Loucy (cell line): ENCODE data around the gene AFTPH.

Experiments used
- H2AFZ ChIP-seq: fragments of 200-600 bp; sonication (generic); 2 replicates; pipeline ENCODE4 v1.6.0; 2016; ENCODE audit warnings: antibody characterized with exemption, mild to moderate bottlenecking, low read length, moderate library complexity
- H3F3A ChIP-seq: fragments of 200-600 bp; 2 replicates; pipeline ENCODE4 v1.6.0; 2016; ENCODE audit warnings: antibody characterized with exemption, low read depth, mild to moderate bottlenecking
- H3K27me3 ChIP-seq: fragments of 200-600 bp; sonication (generic); 2 replicates; pipeline ENCODE4 v1.6.1; 2014; ENCODE audit warnings: low read length, mild to moderate bottlenecking; ENCODE audit not compliant: insufficient read depth, poor library complexity, severe bottlenecking
- H3K36me3 ChIP-seq: fragments of 200-600 bp; sonication (generic); 2 replicates; pipeline ENCODE4 v1.6.1; 2016; ENCODE audit warnings: low read length; ENCODE audit not compliant: insufficient read depth
- H3K4me1 ChIP-seq: fragments of 200-600 bp; sonication (generic); 2 replicates; pipeline ENCODE4 v1.5.1; 2014; ENCODE audit warnings: low read length, mild to moderate bottlenecking; ENCODE audit not compliant: insufficient read depth, poor library complexity, severe bottlenecking
- H3K4me2 ChIP-seq: fragments of 200-600 bp; sonication (generic); 2 replicates; pipeline ENCODE4 v1.6.0; 2014; ENCODE audit warnings: antibody characterized with exemption, low read length, low read depth, mild to moderate bottlenecking; ENCODE audit not compliant: poor library complexity, severe bottlenecking
- H3K4me3 ChIP-seq: fragments of 200-600 bp; sonication (generic); 2 replicates; pipeline ENCODE4 v1.5.1; 2014; ENCODE audit warnings: low read length, mild to moderate bottlenecking, mixed read lengths; ENCODE audit not compliant: poor library complexity, severe bottlenecking
- H3K79me2 ChIP-seq: fragments of 200-600 bp; sonication (generic); 2 replicates; pipeline ENCODE4 v1.6.1; 2014; ENCODE audit warnings: low read length; ENCODE audit not compliant: insufficient read depth
- H3K9ac ChIP-seq: fragments of 200-600 bp; sonication (generic); 2 replicates; pipeline ENCODE4 v1.6.0; 2014; ENCODE audit warnings: mild to moderate bottlenecking, low read depth, low read length, moderate library complexity; ENCODE audit not compliant: poor library complexity, severe bottlenecking
- H3K9me2 ChIP-seq: fragments of 200-600 bp; sonication (generic); replicated peaks from 2 replicates; pipeline ENCODE4 v1.6.1; 2016; ENCODE audit warnings: low read depth, low read length, mixed read lengths
- H3K9me3 ChIP-seq: fragments of 200-600 bp; sonication (generic); 2 replicates; pipeline ENCODE4 v1.6.1; 2014; ENCODE audit warnings: mild to moderate bottlenecking, antibody characterized with exemption, low read length, low read depth; ENCODE audit not compliant: insufficient read depth
- H4K20me1 ChIP-seq: fragments of 200-600 bp; sonication (generic); 2 replicates; pipeline ENCODE4 v1.6.0; 2014; ENCODE audit warnings: antibody characterized with exemption, low read length, mild to moderate bottlenecking; ENCODE audit not compliant: insufficient read depth, poor library complexity, severe bottlenecking
- EZH2phosphoT487 ChIP-seq: fragments of 200-600 bp; IDR thresholded peaks from 2 replicates; pipeline ENCODE4 v1.6.1; 2018; ENCODE audit warnings: antibody characterized with exemption, mild to moderate bottlenecking, moderate library complexity, borderline replicate concordance
- TF ChIP-seq, protein P1 (sequence below): fragments of 200-600 bp; sonication (generic); conservative IDR thresholded peaks from 2 replicates; pipeline ENCODE4 v1.5.1; 2014; ENCODE audit warnings: mild to moderate bottlenecking, antibody characterized with exemption, low read length

AFTPH gene

DNA sequence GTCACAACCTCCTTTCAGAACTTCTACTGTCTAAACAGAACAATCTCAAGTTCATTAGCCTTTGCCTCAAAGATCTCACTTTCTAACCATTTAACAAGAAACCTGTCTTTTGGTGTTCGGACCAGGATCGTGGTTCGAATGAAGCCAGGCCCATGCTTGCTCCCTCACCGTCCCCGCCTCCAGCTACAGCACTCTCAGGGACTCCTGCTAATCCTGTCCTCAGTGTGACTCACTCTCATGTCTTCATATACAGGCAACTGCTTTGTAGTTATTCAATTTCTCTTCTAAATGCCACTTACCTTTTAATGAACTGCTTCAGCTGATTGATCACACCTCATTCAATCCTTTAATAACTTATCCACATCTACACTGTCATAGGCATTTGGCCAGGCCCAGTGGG is 113.8 kb downstream of the AFTPH start:
- peaks cover 87% of the 10 kb centered on the region for H4K20me1 ChIP-seq
- peak overlapping the region; percentile 40 for H3K4me2 ChIP-seq
- peaks cover 95% of the 10 kb centered on the region for H3K79me2 ChIP-seq
- no peaks in the 10 kb centered on the region for H3K9me3 ChIP-seq
- no peak overlapping the region for H3K4me3 ChIP-seq
- no peaks in the 10 kb centered on the region for H3F3A ChIP-seq
- peaks cover 48% of the 10 kb centered on the region for H3K36me3 ChIP-seq
- no peak overlapping the region for H3K9ac ChIP-seq
- no peak overlapping the region for H2AFZ ChIP-seq
- no peak for TF ChIP-seq EZH2phosphoT487
- TF ChIP-seq, protein P1, sequence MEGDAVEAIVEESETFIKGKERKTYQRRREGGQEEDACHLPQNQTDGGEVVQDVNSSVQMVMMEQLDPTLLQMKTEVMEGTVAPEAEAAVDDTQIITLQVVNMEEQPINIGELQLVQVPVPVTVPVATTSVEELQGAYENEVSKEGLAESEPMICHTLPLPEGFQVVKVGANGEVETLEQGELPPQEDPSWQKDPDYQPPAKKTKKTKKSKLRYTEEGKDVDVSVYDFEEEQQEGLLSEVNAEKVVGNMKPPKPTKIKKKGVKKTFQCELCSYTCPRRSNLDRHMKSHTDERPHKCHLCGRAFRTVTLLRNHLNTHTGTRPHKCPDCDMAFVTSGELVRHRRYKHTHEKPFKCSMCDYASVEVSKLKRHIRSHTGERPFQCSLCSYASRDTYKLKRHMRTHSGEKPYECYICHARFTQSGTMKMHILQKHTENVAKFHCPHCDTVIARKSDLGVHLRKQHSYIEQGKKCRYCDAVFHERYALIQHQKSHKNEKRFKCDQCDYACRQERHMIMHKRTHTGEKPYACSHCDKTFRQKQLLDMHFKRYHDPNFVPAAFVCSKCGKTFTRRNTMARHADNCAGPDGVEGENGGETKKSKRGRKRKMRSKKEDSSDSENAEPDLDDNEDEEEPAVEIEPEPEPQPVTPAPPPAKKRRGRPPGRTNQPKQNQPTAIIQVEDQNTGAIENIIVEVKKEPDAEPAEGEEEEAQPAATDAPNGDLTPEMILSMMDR, result no peak
- no peaks in the 10 kb centered on the region for H3K9me2 ChIP-seq
- peaks cover 37% of the 10 kb centered on the region for H3K4me1 ChIP-seq
- no peaks in the 10 kb centered on the region for H3K27me3 ChIP-seq

DNA sequence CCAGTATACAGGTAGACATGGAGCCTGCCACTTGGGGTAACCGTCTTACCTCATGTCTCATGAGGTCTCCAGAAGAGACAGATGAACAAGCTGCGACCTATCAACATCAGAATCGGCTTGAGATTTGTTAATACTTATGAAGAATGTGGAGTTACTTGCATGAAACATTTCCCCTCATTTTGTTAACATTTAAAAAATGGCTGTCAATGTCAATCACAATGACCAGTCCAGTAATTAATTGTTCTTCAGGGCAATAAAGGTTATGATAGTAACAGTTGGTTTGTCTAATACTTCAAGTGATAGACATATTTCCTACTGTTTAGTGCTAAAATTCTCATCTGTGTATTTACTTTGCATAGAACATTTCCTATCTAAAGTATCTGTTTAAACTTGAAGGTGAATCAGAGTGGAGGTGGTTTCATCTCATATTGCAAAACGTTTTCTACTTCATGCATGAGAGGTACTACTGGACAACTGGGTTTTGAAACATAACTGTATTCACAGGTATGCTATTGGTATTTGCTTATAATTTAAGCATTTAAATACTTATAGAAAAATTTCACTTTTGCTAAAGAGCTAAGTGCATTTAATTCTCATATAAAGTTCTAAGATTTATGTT is 114.5 kb downstream of the AFTPH start:
- peaks cover 41% of the 10 kb centered on the region for H3K36me3 ChIP-seq
- no peak overlapping the region for H2AFZ ChIP-seq
- peaks cover 93% of the 10 kb centered on the region for H4K20me1 ChIP-seq
- H3K27me3 ChIP-seq, result no peaks in the 10 kb centered on the region
- H3K4me3 ChIP-seq, result no peak overlapping the region
- peaks cover 39% of the 10 kb centered on the region for H3K4me1 ChIP-seq
- peak overlapping the region; percentile 40 for H3K4me2 ChIP-seq
- no peaks in the 10 kb centered on the region for H3K9me3 ChIP-seq
- TF ChIP-seq, protein P1, result no peak
- H3F3A ChIP-seq, result no peaks in the 10 kb centered on the region
- H3K79me2 ChIP-seq, result peaks cover 96% of the 10 kb centered on the region
- no peak overlapping the region for H3K9ac ChIP-seq
- H3K9me2 ChIP-seq, result no peaks in the 10 kb centered on the region

DNA sequence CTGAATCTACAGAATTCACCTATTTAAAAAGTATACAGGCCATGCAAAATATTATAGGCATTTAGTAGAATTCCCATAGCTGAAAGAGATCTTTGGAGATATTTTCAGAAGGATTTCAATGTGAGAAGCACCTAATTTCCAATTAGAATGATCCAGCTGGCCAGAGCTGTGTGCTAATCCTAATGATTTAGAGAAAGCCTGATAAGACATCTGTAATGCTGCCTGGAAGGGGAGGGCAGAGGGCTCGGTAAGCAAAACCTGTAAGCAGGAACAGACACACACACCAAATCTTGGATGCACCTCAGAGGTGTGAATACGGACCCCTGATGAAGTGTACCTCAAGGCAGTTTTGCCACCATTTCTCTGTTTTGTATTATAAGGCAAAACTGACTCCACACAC is 115.6 kb downstream of the AFTPH start:
- H3K27me3 ChIP-seq, result no peaks in the 10 kb centered on the region
- H3K36me3 ChIP-seq, result peaks cover 30% of the 10 kb centered on the region; the same call in 1 of the 2 replicates
- H4K20me1 ChIP-seq, result peaks cover 97% of the 10 kb centered on the region
- no peaks in the 10 kb centered on the region for H3K9me3 ChIP-seq
- no peaks in the 10 kb centered on the region for H3K9me2 ChIP-seq
- TF ChIP-seq, protein P1, result no peak
- no peak for TF ChIP-seq EZH2phosphoT487
- peaks cover 98% of the 10 kb centered on the region for H3K79me2 ChIP-seq
- H2AFZ ChIP-seq, result no peak overlapping the region
- H3K4me3 ChIP-seq, result no peak overlapping the region
- peaks cover 48% of the 10 kb centered on the region for H3K4me1 ChIP-seq
- H3K9ac ChIP-seq, result no peak overlapping the region
- no peaks in the 10 kb centered on the region for H3F3A ChIP-seq
- no peak overlapping the region for H3K4me2 ChIP-seq
